ENCODE data around the gene CNTN2. TPM values are rescaled to one million over a fixed set of nuclear protein-coding genes. Genes with fewer than 3 reads are reported as not detected.
A peak's percentile ranks its signal among the peaks of the same experiment; 100 is the strongest.

Gene CNTN2
- total and polyA plus RNA-seq, 2 of the 8 experiments (the other 6 are each of a cell fraction or from before 2014, with no cell fraction given): 1.2 to 3.9 TPM

- H2BK120ac ChIP-seq (replicated peaks; ENCODE audit: low read depth, low read length): peak within 1 kb of the TSS; percentile 80
- H2BK15ac ChIP-seq (ENCODE audit: low read length): no peak within 1 kb of the TSS; the same call in 1 of the 2 replicates
- H2AFZ ChIP-seq (ENCODE audit: low read length): peak within 1 kb of the TSS; percentile 95
- peak within 1 kb of the TSS; percentile 89 to 100 (median 97) for H3K4me3 ChIP-seq (ENCODE audit: extremely low read depth in 1 of 4, insufficient read depth in 2 of 4, low read depth in 3 of 4, low read length in 4 of 4)
- no peak within 1 kb of the TSS for H3K18ac ChIP-seq (ENCODE audit: extremely low read depth, low read length)
- H3K9me3 ChIP-seq (ENCODE audit: insufficient read depth in 2 of 2, low read depth in 1 of 2, low read length in 1 of 2): no peaks in the 10 kb centered on the region
- H2BK20ac ChIP-seq (ENCODE audit: low read length): no peak within 1 kb of the TSS
- H3K27ac ChIP-seq (ENCODE audit: low read depth, low read length): peak within 1 kb of the TSS; percentile 98
- H3K4me2 ChIP-seq (ENCODE audit: insufficient read depth in 1 of 2, low read depth in 2 of 2, low read length in 2 of 2): peak within 1 kb of the TSS; percentile 79 to 92
- ChIA-PET CTCF (ENCODE audit: partially characterized antibody) (interaction anchor here (0.6 to 6.0 kb wide), 25 partner anchors 9 to 235 kb away, joined by 3 to 46 read pairs (median 3); partner anchors contain the start of genes KLHDC8A and TMCC2), POLR2A (ENCODE audit: partially characterized antibody) (interaction anchor here (0.9 to 2.7 kb wide), 12 partner anchors 9 to 105 kb away, joined by 3 to 21 read pairs (median 4); partner anchors contain the start of gene TMCC2)
- peaks cover 10 to 40% of the 10 kb centered on the region in 2 experiments for H3K79me2 ChIP-seq (ENCODE audit: control insufficient read depth in 1 of 2, insufficient read depth in 2 of 2, low read length in 2 of 2)
- peak within 1 kb of the TSS; percentile 83 for H4K8ac ChIP-seq (ENCODE audit: extremely low read depth, insufficient read depth, low read length)
- H3K23me2 ChIP-seq (ENCODE audit: low read depth, low read length): peaks cover 5% of the 10 kb centered on the region; the same call in 1 of the 2 replicates
- H2BK5ac ChIP-seq (ENCODE audit: low read depth, low read length): peak within 1 kb of the TSS; percentile 86
- H4K20me1 ChIP-seq (replicated peaks in 1 of 2; ENCODE audit: control insufficient read depth in 1 of 2, insufficient read depth in 2 of 2, low read length in 2 of 2): no peaks in the 10 kb centered on the region
- peaks cover 0 to 9% (median 5%) of the 10 kb centered on the region in 4 experiments; a peak in 3 of 7 replicates for H3K4me1 ChIP-seq (replicated peaks in 1 of 4; ENCODE audit: control insufficient read depth in 3 of 4, insufficient read depth in 4 of 4, low read length in 3 of 4)
- peak within 1 kb of the TSS; percentile 93 to 98 (median 96) for H3K9ac ChIP-seq (replicated peaks in 1 of 4; ENCODE audit: extremely low read depth in 1 of 4, low read depth in 3 of 4, low read length in 3 of 4)
- peak within 1 kb of the TSS; percentile 47 for H3K4ac ChIP-seq (replicated peaks; ENCODE audit: insufficient read length, low read depth, low read length)
- H3K14ac ChIP-seq (ENCODE audit: insufficient read length): no peak within 1 kb of the TSS
- peak within 1 kb of the TSS; percentile 46; the same call in 1 of the 2 replicates for H2BK12ac ChIP-seq (ENCODE audit: low read depth, low read length)
- H3K23ac ChIP-seq (ENCODE audit: insufficient read length): no peak within 1 kb of the TSS
- H3K27me3 ChIP-seq (replicated peaks in 1 of 4; ENCODE audit: control insufficient read depth in 3 of 4, extremely low read depth in 1 of 4, insufficient read depth in 3 of 4, low read length in 3 of 4): no peaks in the 10 kb centered on the region
- H4K91ac ChIP-seq (replicated peaks; ENCODE audit: insufficient read length, low read length): peak within 1 kb of the TSS; percentile 25
- H3K36me3 ChIP-seq (ENCODE audit: control insufficient read depth in 2 of 4, insufficient read depth in 4 of 4, low read length in 3 of 4): no peaks in the 10 kb centered on the region
- peak; percentile 96 for DNase-seq (ENCODE audit: low read depth in 1 of 2, low spot score in 2 of 2)
- peak within 1 kb of the TSS; percentile 54 for H4K5ac ChIP-seq (ENCODE audit: insufficient read length, low read depth, low read length)
- H3K79me1 ChIP-seq (ENCODE audit: low read depth, low read length): peaks cover 5% of the 10 kb centered on the region; the same call in 1 of the 2 replicates
- no peak within 1 kb of the TSS for H2AK5ac ChIP-seq (ENCODE audit: low read depth, low read length)
- peak within 1 kb of the TSS; percentile 94 for H3K56ac ChIP-seq (replicated peaks; ENCODE audit: insufficient read length, low read depth, low read length)
- 1% methylated on average over 46 of the region's 46 CpGs; no CpG with 5 or more reads in 1 of the 2 experiments for WGBS, 2 experiments (ENCODE audit: extremely low coverage in 1 of 2, insufficient coverage in 1 of 2, insufficient read length in 1 of 2, insufficient replicate concordance in 2 of 2, low coverage in 1 of 2, low lambda C conversion rate in 2 of 2, missing lambda C conversion rate in 1 of 2)
- FAIRE-seq: peak; percentile 70
- TF ChIP-seq BRCA1 (IDR thresholded peaks at IDR 0.05; ENCODE audit: low read depth, low read length) (no peak), POLR2A (IDR thresholded peaks at IDR 0.05; ENCODE audit: control extremely low read depth in 1 of 2, low read depth in 2 of 2, low read length in 2 of 2) (peak; percentile 80 to 91), SIRT6 (IDR thresholded peaks at IDR 0.05; ENCODE audit: low read length) (no peak), E2F6 (IDR thresholded peaks at IDR 0.05) (peak; percentile 62; the same call in 1 of the 2 replicates), HDAC2 (IDR thresholded peaks at IDR 0.05; ENCODE audit: borderline replicate concordance in 1 of 2, low read depth in 2 of 2, low read length in 2 of 2) (peak in 1 of 2 experiments; percentile 62; a peak in 1 of 4 replicates), CTBP2 (IDR thresholded peaks at IDR 0.05; ENCODE audit: borderline replicate concordance, insufficient read depth, insufficient read length, low read length) (no peak), POLR2AphosphoS5 (IDR thresholded peaks at IDR 0.05; ENCODE audit: low read depth, low read length) (peak; percentile 62), GABPA (IDR thresholded peaks at IDR 0.05; ENCODE audit: borderline replicate concordance, insufficient read depth, low read length) (peak; percentile 91; the same call in 1 of the 2 replicates), SIN3A (conservative IDR thresholded peaks at IDR 0.05 in 1 of 2, IDR thresholded peaks at IDR 0.05 in 1 of 2; ENCODE audit: low read depth in 1 of 2, low read length in 2 of 2) (peak; percentile 72 to 91; a peak in 2 of 4 replicates)
Observed at GRCh38 chr1:205121660-205122488, 78.9 kb downstream of the CNTN2 start, which contains the start of gene RBBP5. RBBP5 (minus strand) TSS chr1:205121978; CDS start chr1:205121873, 105 bp downstream.

Measured in H1 (cell line).